AG09309 (cell line): ENCODE results near the gene CLCN6.

Experiments
- DNase-seq: peaks from one replicate; pipeline ENCODE4 v3.0.0-alpha.2; 2010; ENCODE audit warnings: low read depth
- H3K4me3 ChIP-seq: 2 replicates; pipeline ENCODE4 v1.5.1; 2011; ENCODE audit warnings: mild to moderate bottlenecking, low read depth, low read length, moderate library complexity; ENCODE audit not compliant: control insufficient read depth
- TF ChIP-seq, protein P1 (sequence below): IDR thresholded peaks from 2 replicates; pipeline ENCODE4 v1.5.1; 2011; ENCODE audit warnings: mild to moderate bottlenecking, low read depth, low read length, inconsistent platforms; ENCODE audit not compliant: insufficient read depth, control insufficient read depth; ENCODE audit errors: missing control alignments

CLCN6 gene

DNA sequence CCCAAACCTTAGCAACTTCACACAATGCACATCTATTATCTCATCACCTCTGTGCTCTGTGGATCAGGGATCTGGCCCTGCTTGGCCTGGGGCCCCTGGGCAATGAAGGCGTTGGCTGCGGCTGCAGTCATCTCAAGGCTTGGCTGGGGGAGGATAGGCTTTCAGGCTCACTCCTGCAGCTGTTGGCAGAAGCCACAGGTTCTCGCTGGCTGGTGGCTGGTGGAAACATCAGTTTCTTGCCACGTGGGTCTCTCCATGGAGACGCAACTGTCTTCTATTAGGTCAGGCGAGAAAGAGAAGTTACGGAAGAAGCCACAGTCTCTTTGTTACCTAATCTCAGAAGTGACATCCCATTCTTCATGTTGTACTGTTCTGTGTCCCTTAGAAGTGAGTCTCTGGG is 45.2 kb downstream of the CLCN6 start:
- TF ChIP-seq, protein P1, sequence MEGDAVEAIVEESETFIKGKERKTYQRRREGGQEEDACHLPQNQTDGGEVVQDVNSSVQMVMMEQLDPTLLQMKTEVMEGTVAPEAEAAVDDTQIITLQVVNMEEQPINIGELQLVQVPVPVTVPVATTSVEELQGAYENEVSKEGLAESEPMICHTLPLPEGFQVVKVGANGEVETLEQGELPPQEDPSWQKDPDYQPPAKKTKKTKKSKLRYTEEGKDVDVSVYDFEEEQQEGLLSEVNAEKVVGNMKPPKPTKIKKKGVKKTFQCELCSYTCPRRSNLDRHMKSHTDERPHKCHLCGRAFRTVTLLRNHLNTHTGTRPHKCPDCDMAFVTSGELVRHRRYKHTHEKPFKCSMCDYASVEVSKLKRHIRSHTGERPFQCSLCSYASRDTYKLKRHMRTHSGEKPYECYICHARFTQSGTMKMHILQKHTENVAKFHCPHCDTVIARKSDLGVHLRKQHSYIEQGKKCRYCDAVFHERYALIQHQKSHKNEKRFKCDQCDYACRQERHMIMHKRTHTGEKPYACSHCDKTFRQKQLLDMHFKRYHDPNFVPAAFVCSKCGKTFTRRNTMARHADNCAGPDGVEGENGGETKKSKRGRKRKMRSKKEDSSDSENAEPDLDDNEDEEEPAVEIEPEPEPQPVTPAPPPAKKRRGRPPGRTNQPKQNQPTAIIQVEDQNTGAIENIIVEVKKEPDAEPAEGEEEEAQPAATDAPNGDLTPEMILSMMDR: no peak
- no peak overlapping the region for H3K4me3 ChIP-seq
- DNase-seq: no peak

- no peak for DNase-seq
These were observed 48.5 kb downstream of the CLCN6 start for GRCh38 chr1:11854519-11854918.

GRCh38 chr1:11855430-11855829 is 49.4 kb downstream of the CLCN6 start:
- TF ChIP-seq, protein P1: no peak
- no peak for DNase-seq
- no peak overlapping the region for H3K4me3 ChIP-seq

More at GRCh38 chr1:11854519-11854918, 48.5 kb downstream of the CLCN6 start:
- TF ChIP-seq, protein P1: no peak
- no peak overlapping the region for H3K4me3 ChIP-seq

DNA sequence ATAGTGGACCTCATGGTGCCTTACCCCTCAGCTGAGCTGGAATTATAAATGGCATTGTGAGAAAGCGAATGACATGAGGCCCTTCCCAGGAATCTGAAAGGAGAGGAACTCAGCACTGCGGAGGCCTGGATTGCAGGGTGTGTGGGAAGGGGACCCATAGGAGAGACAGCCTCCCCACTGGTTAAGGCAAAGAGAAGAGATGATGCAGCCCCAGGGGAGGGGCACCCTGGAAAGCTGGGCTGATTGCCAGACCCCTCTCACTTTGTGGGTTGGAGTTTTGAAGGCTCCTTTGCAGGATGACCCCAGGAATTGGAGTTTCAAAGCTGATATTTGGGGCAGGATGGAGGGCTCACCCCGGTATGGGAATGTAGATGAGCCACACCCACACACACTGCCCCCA is 50.7 kb downstream of the CLCN6 start:
- TF ChIP-seq, protein P1: no peak
- no peak overlapping the region for H3K4me3 ChIP-seq
- DNase-seq: no peak

- no peak overlapping the region for H3K4me3 ChIP-seq
- DNase-seq: no peak
- TF ChIP-seq, protein P1: no peak
These were observed 51.3 kb downstream of the CLCN6 start for GRCh38 chr1:11857164-11857851.

DNA sequence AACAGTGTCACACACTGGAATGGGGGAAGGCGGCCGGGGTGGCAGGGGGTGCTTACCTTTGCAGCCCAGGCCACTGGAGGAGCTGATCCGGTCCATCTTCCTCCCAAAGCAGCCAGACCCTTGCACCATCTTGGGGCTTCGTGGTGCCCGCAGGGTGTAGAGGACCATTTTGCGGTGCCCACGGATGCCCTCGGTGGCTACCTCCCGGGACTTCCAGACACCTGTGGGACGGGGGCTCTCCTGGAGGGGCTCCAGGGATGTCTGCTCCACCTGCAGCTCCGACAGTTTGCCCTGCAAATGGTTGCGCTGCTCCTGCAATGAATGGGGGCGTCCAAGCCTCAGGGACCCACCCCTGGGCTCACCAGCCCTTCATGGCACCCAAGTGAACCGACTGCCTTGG is 52.2 kb downstream of the CLCN6 start:
- no peak overlapping the region for H3K4me3 ChIP-seq
- TF ChIP-seq, protein P1: no peak

More for the DNA sequence above, 52.2 kb downstream of the CLCN6 start:
- no peak for DNase-seq
